ENCODE measurements around the gene LDLRAD2.

Gene LDLRAD2

GRCh38 chr1:21843996-21844395, 31.9 kb downstream of the LDLRAD2 start:
- DNase-seq (ENCODE audit: low spot score): no peak

DNA sequence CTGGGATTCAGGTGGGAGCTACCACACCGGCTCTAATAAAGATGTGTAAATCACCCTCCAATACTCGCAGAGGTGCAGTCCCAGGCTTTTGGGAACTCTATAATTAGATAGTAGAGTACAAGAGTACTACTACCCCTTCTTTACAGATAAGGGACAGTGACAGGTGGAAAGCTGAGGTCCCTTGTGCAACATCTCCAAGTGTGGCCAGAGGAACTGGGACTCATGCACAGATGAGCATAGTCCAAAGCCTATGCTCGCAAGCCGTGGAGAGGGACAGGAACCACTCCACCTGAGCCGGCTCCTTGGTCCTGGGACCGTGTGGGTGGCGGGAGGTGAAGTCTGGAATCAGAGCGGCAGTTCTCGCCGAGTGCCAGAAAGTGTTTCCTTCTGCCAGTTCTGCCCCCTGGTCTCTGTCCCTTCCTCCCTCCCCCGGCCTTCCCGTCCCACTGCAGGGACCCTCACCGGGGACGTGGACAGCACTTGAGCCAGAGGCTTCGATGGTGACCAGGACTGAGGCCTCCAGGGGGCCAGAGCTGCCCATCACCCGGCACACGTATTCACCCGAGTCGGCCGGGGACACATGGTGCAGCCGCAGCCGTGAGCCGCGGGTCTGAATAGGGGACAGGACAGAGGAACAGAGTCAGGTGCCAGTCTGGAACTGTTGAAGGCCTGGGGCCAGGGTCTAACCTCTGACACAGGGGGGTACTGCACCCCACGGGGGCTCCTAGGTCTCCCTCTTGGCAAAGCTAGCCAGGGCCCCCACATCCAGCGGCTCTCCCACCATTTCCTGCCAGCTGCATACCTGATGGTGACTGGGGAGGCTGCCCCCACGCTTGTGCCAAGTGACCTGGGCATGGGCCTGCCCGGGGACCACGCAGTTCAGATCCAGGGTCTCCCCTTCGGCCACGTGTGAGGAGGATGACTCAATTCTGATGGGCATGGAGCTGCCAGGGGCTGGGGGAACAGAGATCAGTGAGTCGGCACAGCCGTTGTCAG, 33.9 kb downstream of the LDLRAD2 start:
- no peak for DNase-seq (ENCODE audit: low spot score)

GRCh38 chr1:21847223-21848205, 35.4 kb downstream of the LDLRAD2 start:
- DNase-seq (ENCODE audit: low spot score): no peak

GRCh38 chr1:21848524-21849174, 36.6 kb downstream of the LDLRAD2 start:
- DNase-seq (ENCODE audit: low spot score): no peak

DNA sequence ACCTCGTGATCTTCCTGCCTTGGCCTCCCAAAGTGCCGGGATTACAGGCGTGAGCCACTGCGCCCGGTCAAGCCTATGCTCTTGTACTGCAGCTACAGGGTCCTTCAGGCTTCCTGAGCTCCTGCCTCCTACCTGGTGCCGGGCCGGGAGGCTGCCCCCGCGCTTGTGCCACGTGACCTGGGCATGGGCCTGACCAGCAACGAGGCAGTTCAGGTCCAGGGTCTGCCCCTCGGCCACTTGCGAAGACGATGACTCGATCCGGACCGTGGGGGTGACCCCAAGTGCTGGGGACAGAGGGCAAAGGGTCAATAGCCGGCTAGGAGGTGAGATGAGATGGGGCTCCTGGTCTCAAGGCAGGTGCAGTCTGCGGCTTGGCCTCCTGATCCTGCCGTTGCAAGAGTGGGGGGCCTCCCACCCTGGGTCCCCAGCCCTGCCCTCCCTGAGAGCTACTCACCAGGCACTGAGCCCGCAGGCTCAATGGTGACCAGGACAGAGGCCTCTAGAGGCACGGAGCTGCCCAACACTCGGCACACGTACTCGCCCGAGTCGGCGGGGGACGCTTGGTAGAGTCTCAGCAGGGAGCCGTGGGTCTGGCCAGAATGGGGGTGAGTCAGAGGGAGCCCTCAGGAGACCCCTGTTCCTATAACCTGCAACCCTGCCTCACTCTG, 38.0 kb downstream of the LDLRAD2 start:
- DNase-seq (ENCODE audit: low spot score): no peak

DNA sequence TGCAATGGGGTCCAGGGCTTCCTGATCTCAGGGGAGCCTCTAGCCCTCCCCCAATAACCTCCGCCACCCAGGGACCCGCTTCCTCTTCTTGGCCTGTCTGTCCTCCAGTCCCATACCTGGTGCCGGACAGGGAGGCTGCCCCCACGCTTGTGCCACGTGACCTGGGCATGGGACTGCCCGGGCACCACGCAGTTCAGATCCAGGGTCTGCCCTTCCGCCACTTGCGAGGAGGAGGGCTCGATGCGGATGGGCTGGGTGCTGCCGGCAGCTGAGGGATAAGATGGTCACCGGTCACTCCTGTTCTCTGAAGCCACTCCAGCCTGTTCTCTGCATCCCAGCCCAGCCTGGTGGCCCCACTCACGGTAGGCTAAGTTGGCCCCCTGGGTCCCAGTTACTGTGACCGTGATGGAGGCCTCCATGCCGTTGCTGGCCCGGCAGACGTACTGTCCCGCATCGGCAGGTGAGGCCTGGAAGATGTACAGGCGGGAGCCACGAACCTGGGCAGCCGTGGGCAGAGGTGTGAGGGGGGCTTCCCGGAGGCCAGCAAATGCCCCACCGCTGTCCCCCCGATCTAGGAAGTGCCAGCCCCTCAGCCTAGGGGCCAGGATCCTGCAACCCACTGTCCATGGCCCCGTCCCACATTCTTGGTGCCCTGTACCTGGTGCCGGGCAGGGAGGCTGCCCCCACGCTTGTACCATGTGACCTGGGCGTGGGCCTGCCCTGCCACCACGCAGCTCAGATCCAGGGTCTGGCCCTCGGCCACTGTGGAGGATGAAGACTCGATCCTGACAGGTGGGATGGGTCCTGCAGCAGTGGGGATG, 39.6 kb downstream of the LDLRAD2 start:
- no peak for DNase-seq (ENCODE audit: low spot score)

GRCh38 chr1:21852282-21853130, 40.4 kb downstream of the LDLRAD2 start:
- no peak for DNase-seq (ENCODE audit: low spot score)

DNA sequence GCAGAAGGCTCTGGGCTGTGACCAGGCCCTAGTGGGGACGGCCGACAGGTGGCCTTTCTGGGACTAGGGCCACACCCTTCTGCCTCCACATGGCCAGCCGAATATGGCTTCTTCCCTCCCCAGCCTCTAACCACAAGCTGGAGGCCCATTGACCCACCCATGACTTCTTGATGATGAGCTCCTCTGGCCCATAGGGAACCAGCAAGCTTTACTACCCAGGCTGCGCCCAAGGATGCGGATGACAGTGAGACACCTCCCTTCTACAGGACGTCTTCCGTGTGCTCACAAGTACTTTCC, 41.0 kb downstream of the LDLRAD2 start:
- no peak for DNase-seq (ENCODE audit: low spot score)

DNA sequence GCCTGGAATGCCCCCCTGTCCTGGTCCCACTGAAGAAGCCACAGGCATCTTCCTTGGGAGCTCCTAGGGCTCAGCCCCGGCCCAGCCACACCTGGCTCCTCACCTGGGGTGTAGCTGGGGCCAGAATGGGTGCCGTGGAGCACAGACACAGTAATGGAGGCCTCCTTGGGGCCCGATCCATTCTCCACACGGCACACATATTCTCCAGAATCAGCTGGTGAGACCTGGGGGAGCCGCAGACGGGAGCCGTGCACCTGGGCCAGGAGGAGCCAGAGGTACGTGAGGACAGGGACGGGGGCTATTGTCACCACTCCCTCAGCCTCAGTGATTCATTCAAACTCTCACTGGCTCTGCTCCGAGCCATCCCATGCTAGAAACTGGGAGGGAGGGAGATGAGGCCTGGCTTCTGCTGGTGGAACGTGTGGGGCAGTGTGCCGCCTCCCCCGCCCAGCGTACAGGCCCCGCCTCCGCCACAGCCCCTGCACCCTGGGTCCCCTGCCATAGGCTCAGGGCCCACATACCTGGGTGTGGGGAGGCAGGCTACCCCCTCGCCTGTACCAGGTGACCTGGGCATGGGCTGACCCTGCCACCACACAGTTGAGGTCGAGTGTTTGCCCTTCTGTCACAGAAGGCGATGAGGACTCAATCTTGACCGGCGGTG, 42.2 kb downstream of the LDLRAD2 start:
- DNase-seq (ENCODE audit: low spot score): no peak

DNA sequence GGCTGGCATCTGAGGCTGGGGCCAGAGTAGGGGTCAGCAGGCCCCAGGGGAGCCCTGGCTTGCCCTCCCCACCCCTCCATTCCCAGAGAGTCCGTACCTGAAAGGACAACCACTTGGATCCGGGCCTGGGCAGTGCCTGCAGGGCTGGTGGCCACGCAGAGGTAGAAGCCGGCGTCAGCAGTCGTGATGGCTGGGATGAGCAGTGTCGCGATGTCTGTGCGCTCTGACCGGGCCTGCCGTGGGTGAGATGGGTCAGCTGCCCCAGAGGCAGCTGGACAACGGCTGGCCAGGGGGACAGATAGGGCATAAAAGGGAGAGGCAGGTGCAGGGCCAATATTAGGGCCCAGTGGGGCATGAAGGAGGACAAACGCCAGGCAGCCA, 42.7 kb downstream of the LDLRAD2 start:
- DNase-seq (ENCODE audit: low spot score): no peak

DNA sequence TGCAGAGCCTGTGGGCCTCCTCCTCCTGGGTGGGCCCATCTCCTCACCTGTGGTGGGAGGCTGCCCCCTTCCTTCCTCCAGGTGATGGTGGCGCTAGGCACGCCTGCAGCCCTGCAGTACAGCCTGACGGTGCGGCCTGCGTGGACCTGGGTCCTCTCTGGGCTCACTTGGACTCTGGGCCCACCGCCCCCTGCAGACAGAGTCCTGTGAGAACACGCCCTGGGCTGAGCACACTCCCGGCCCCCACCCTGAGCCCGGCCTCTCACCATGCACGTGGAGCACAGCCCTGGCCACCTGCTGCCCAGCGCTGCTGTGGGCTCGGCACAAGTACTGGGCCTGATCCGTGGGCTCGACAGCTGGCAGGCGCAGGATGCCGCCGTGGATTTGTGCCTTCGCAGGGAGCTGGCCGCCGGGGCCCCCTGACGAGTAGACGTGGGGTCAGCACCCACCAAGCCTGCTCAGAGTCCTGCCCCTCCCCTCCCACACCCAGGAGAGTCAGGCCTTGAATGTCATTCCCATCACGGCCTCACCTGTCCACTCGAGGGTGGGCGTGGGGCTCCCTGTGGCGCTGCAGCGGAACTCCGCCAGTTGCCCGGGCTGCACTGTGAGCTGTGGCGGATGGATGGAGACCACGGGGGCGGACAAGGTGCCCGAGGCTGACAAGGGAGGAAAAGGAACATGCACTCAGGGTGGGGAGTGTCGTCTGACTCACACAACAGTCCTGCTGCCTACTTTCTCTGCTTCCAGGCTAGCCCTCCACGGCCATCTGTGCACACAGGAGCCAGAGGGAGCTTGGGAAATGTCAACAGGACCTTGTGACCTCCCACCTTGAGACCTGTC, 43.4 kb downstream of the LDLRAD2 start:
- no peak for DNase-seq (ENCODE audit: low spot score)

- no peak for DNase-seq (ENCODE audit: low spot score)
Observed at GRCh38 chr1:21857142-21857839, 45.2 kb downstream of the LDLRAD2 start.

DNA sequence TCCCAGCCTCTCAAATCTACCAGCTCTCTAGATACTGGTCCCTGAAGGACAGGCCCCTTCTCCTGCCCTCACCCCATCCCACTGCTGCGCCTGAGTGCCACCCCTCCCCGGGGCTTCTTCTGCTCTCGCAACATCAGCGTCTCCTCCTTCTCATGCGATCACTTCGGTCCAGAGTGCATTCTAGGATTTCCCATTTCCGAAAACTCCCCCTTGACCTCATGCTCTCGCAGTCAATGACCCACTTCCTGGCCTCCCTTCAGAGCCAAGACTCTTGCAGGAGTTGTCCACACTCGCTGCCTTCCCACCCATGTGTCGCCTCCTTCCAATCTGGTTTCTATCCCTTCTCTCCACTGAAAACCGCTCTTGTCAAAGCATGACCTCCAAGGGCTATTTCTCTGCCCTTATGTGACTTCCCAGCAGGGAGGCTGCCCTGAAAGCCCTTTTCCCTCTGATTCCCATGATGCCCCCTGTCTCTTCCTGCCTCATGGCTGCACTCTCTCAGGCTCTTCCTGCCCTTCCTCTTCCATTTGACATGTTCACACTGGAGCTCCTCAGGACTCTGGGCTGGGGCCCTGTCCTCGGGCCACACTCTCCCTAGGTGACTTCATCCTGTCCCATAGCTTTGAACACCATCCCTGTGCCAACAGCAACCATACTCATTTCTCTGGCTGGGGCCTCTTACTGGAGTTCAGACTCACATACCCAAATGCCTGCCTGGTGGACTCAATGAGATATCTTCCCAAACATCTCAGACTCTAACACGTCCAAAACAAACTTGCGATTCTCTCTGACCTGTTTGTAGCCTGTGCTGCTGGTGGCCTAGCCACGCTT, 46.0 kb downstream of the LDLRAD2 start:
- DNase-seq (ENCODE audit: low spot score): no peak

DNA sequence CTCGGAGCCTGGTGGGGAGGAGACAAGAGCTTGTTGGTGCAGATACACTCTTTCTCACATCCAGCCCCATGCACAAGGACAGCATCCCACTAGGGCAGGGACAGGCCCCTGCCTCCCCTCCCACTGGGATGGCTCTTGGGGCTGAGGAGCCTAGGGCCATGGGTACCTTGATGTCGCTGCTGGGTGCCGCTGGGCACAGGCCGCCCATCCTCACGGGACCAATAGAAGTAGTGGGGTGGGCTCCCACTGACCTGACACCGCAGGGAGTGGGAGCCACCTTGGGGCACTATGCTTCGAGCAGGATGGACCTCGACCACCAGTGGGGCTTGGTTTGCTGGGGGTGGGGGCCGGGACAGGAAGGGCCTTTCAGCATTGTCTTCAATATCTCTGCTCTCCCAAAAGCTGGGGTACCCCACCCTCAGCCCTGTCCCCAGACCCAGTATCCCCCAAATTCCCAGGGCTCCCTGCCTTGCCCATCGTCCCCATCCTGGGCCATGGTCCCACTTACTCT, 47.7 kb downstream of the LDLRAD2 start:
- no peak for DNase-seq (ENCODE audit: low spot score)

GRCh38 chr1:21860971-21861370, 48.9 kb downstream of the LDLRAD2 start:
- DNase-seq (ENCODE audit: low spot score): no peak

- peak; percentile 23 for DNase-seq (ENCODE audit: low spot score)
Observed at GRCh38 chr1:21861602-21862429, 49.8 kb downstream of the LDLRAD2 start.
